ENCODE measurements around the gene KHDRBS2.

KHDRBS2 gene

GRCh38 chr6:62043084-62043483 lies 242.9 kb downstream of the KHDRBS2 start:
- no peak overlapping the region for H3K4me3 ChIP-seq (ENCODE audit: insufficient read depth, low read length, poor library complexity, severe bottlenecking)
- TF ChIP-seq, protein P1, sequence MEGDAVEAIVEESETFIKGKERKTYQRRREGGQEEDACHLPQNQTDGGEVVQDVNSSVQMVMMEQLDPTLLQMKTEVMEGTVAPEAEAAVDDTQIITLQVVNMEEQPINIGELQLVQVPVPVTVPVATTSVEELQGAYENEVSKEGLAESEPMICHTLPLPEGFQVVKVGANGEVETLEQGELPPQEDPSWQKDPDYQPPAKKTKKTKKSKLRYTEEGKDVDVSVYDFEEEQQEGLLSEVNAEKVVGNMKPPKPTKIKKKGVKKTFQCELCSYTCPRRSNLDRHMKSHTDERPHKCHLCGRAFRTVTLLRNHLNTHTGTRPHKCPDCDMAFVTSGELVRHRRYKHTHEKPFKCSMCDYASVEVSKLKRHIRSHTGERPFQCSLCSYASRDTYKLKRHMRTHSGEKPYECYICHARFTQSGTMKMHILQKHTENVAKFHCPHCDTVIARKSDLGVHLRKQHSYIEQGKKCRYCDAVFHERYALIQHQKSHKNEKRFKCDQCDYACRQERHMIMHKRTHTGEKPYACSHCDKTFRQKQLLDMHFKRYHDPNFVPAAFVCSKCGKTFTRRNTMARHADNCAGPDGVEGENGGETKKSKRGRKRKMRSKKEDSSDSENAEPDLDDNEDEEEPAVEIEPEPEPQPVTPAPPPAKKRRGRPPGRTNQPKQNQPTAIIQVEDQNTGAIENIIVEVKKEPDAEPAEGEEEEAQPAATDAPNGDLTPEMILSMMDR (IDR thresholded peaks at IDR 0.05; ENCODE audit: insufficient read depth, low read length, poor library complexity, severe bottlenecking), result no peak
- TF ChIP-seq EZH2phosphoT487 (conservative IDR thresholded peaks at IDR 0.05; ENCODE audit: low read length), result no peak
- no peak overlapping the region for H3K4me2 ChIP-seq (ENCODE audit: low read depth, low read length, poor library complexity, severe bottlenecking)
- H3K9me3 ChIP-seq (ENCODE audit: insufficient read depth, low read length), result no peaks in the 10 kb centered on the region
- H3K9me2 ChIP-seq (replicated peaks; ENCODE audit: insufficient read depth, low read length), result no peaks in the 10 kb centered on the region
- no peaks in the 10 kb centered on the region for H3K79me2 ChIP-seq (ENCODE audit: insufficient read depth, low read length)
- H2AFZ ChIP-seq (ENCODE audit: low read depth, low read length, severe bottlenecking), result no peak overlapping the region
- H3F3A ChIP-seq (ENCODE audit: insufficient read depth), result no peaks in the 10 kb centered on the region
- no peaks in the 10 kb centered on the region for H3K27me3 ChIP-seq (ENCODE audit: low read length)
- no peaks in the 10 kb centered on the region for H3K36me3 ChIP-seq (ENCODE audit: low read length)
- H3K27ac ChIP-seq (ENCODE audit: low read depth, low read length), result no peak overlapping the region
- H4K20me1 ChIP-seq (ENCODE audit: low read depth, low read length), result no peaks in the 10 kb centered on the region
- no peak overlapping the region for H3K9ac ChIP-seq (ENCODE audit: low read length)

- Histone ChIP-seq H3K9ac (ENCODE audit: low read length) (no peak overlapping the region), H3K9me2 (replicated peaks; ENCODE audit: insufficient read depth, low read length) (no peaks in the 10 kb centered on the region), H4K20me1 (ENCODE audit: low read depth, low read length) (no peaks in the 10 kb centered on the region), H3K36me3 (ENCODE audit: low read length) (no peaks in the 10 kb centered on the region), H3K27me3 (ENCODE audit: low read length) (no peaks in the 10 kb centered on the region), H3K9me3 (ENCODE audit: insufficient read depth, low read length) (no peaks in the 10 kb centered on the region), H3K27ac (ENCODE audit: low read depth, low read length) (no peak overlapping the region), H3K79me2 (ENCODE audit: insufficient read depth, low read length) (no peaks in the 10 kb centered on the region), H2AFZ (ENCODE audit: low read depth, low read length, severe bottlenecking) (no peak overlapping the region), H3F3A (ENCODE audit: insufficient read depth) (no peaks in the 10 kb centered on the region), H3K4me2 (ENCODE audit: low read depth, low read length, poor library complexity, severe bottlenecking) (no peak overlapping the region), H3K4me3 (ENCODE audit: insufficient read depth, low read length, poor library complexity, severe bottlenecking) (no peak overlapping the region)
- no peak for TF ChIP-seq EZH2phosphoT487 (conservative IDR thresholded peaks at IDR 0.05; ENCODE audit: low read length)
- TF ChIP-seq, protein P1 (IDR thresholded peaks at IDR 0.05; ENCODE audit: insufficient read depth, low read length, poor library complexity, severe bottlenecking), result no peak
These were observed 243.6 kb downstream of the KHDRBS2 start for GRCh38 chr6:62042429-62042828.

GRCh38 chr6:62039605-62040004 lies 246.4 kb downstream of the KHDRBS2 start:
- H3K79me2 ChIP-seq (ENCODE audit: insufficient read depth, low read length), result no peaks in the 10 kb centered on the region
- H3K4me3 ChIP-seq (ENCODE audit: insufficient read depth, low read length, poor library complexity, severe bottlenecking), result no peak overlapping the region
- no peaks in the 10 kb centered on the region for H3K27me3 ChIP-seq (ENCODE audit: low read length)
- no peaks in the 10 kb centered on the region for H3K36me3 ChIP-seq (ENCODE audit: low read length)
- H3F3A ChIP-seq (ENCODE audit: insufficient read depth), result no peaks in the 10 kb centered on the region
- no peak for TF ChIP-seq EZH2phosphoT487 (conservative IDR thresholded peaks at IDR 0.05; ENCODE audit: low read length)
- TF ChIP-seq, protein P1 (IDR thresholded peaks at IDR 0.05; ENCODE audit: insufficient read depth, low read length, poor library complexity, severe bottlenecking), result no peak
- no peak overlapping the region for H3K27ac ChIP-seq (ENCODE audit: low read depth, low read length)
- H3K4me2 ChIP-seq (ENCODE audit: low read depth, low read length, poor library complexity, severe bottlenecking), result peak overlapping the region; percentile 31
- H3K9me2 ChIP-seq (replicated peaks; ENCODE audit: insufficient read depth, low read length), result no peaks in the 10 kb centered on the region
- H2AFZ ChIP-seq (ENCODE audit: low read depth, low read length, severe bottlenecking), result peak overlapping the region; percentile 22
- no peaks in the 10 kb centered on the region for H3K9me3 ChIP-seq (ENCODE audit: insufficient read depth, low read length)
- no peak overlapping the region for H3K9ac ChIP-seq (ENCODE audit: low read length)
- H4K20me1 ChIP-seq (ENCODE audit: low read depth, low read length), result no peaks in the 10 kb centered on the region
